Stimulated activated naive CD4-positive, alpha-beta T cell (primary cell): ENCODE data around the gene ASTN1.
"Not testable (repeated sequence)": the region's sequence is repeated elsewhere in the genome, so short reads cannot be mapped to it uniquely, and the experiment has no call there.

Source experiments
- DNase-seq, 6 experiments: peaks; one replicate each; lab custom pipeline; 2025; lab: John Stamatoyannopoulos, UW

The ASTN1 gene

GRCh38 chr1:177106614-177107365 lies 57.7 kb downstream of the ASTN1 start:
- no peak for DNase-seq

GRCh38 chr1:177106196-177106595 lies 58.3 kb downstream of the ASTN1 start:
- DNase-seq, result no peak

GRCh38 chr1:177103005-177103852 lies 61.3 kb downstream of the ASTN1 start:
- no peak for DNase-seq

- no peak for DNase-seq
These were observed 72.5 kb downstream of the ASTN1 start for GRCh38 chr1:177092001-177092400.

- DNase-seq, result no peak
These were observed 73.5 kb downstream of the ASTN1 start for GRCh38 chr1:177091040-177091439.

- DNase-seq, result no peak
These were observed 75.5 kb downstream of the ASTN1 start for GRCh38 chr1:177088966-177089365.

GRCh38 chr1:177082855-177083693 lies 81.4 kb downstream of the ASTN1 start:
- DNase-seq, result no peak

GRCh38 chr1:177080564-177080963 lies 83.9 kb downstream of the ASTN1 start:
- no peak for DNase-seq

GRCh38 chr1:177077734-177078499 lies 86.6 kb downstream of the ASTN1 start:
- DNase-seq, result no peak

- DNase-seq, result no peak
These were observed 87.5 kb downstream of the ASTN1 start for GRCh38 chr1:177077006-177077405.

GRCh38 chr1:177074811-177075210 lies 89.7 kb downstream of the ASTN1 start:
- DNase-seq, result not testable (repeated sequence)

- no peak for DNase-seq
These were observed 95.0 kb downstream of the ASTN1 start for GRCh38 chr1:177069490-177069889.

GRCh38 chr1:177067752-177068410 lies 96.6 kb downstream of the ASTN1 start:
- DNase-seq, result no peak

GRCh38 chr1:177065430-177065829 lies 99.1 kb downstream of the ASTN1 start:
- no peak for DNase-seq

GRCh38 chr1:177063648-177064047 lies 100.9 kb downstream of the ASTN1 start:
- DNase-seq, result no peak

- no peak for DNase-seq
These were observed 110.0 kb downstream of the ASTN1 start for GRCh38 chr1:177054542-177054941.

- no peak for DNase-seq
These were observed 110.9 kb downstream of the ASTN1 start for GRCh38 chr1:177053648-177054047.

- DNase-seq, result no peak
These were observed 116.0 kb downstream of the ASTN1 start for GRCh38 chr1:177048314-177049069.

- no peak for DNase-seq
These were observed 119.4 kb downstream of the ASTN1 start for GRCh38 chr1:177045151-177045550.

GRCh38 chr1:177044390-177044789 lies 120.1 kb downstream of the ASTN1 start:
- no peak for DNase-seq
